Mesendoderm (in vitro differentiated cells): Measurements from ENCODE around the gene ATF6.

Source experiments
- DNase-seq: peaks from one replicate; pipeline ENCODE4 v3.0.0; 2013
- H2AK5ac ChIP-seq: 2 replicates; pipeline ENCODE4 v1.6.1; 2013; ENCODE audit warnings: low read length, inconsistent platforms
- H2BK120ac ChIP-seq: 2 replicates; pipeline ENCODE4 v1.6.1; 2013; ENCODE audit warnings: low read depth, mild to moderate bottlenecking, low read length, moderate library complexity, mixed read lengths
- H2BK15ac ChIP-seq: replicated peaks from 2 replicates; pipeline ENCODE4 v1.6.1; 2013; ENCODE audit warnings: low read depth, mild to moderate bottlenecking, moderate library complexity
- H2BK5ac ChIP-seq: 2 replicates; pipeline ENCODE4 v1.6.1; 2013; ENCODE audit warnings: low read length, inconsistent platforms
- H3K18ac ChIP-seq: 2 replicates; pipeline ENCODE4 v1.6.1; 2013; ENCODE audit warnings: mild to moderate bottlenecking, low read length, mixed read lengths
- H3K23ac ChIP-seq: one replicate; pipeline ENCODE4 v1.6.1; 2013; ENCODE audit warnings: low read length
- H3K27ac ChIP-seq: 2 replicates; pipeline ENCODE4 v1.5.1; 2013; ENCODE audit warnings: low read depth, mild to moderate bottlenecking, inconsistent platforms, low read length, moderate library complexity
- H3K27me3 ChIP-seq: 2 replicates; pipeline ENCODE4 v1.6.1; 2013; ENCODE audit warnings: low read length, control low read depth, mild to moderate bottlenecking, inconsistent platforms; ENCODE audit not compliant: insufficient read depth, poor library complexity
- H3K36me3 ChIP-seq: 2 replicates; pipeline ENCODE4 v1.6.1; 2013; ENCODE audit warnings: low read length, inconsistent platforms; ENCODE audit not compliant: control insufficient read depth, insufficient read depth
- H3K4ac ChIP-seq: one replicate; pipeline ENCODE4 v1.6.1; 2013; ENCODE audit warnings: low read depth, mild to moderate bottlenecking, low read length, moderate library complexity
- H3K4me1 ChIP-seq: 2 replicates; pipeline ENCODE4 v1.6.1; 2013; ENCODE audit warnings: low read depth, low read length, inconsistent platforms; ENCODE audit not compliant: control insufficient read depth
- H3K4me2 ChIP-seq: 2 replicates; pipeline ENCODE4 v1.6.1; 2013; ENCODE audit warnings: low read length
- H3K4me3 ChIP-seq: 2 replicates; pipeline ENCODE4 v1.5.1; 2013; ENCODE audit warnings: mild to moderate bottlenecking, low read length
- H3K56ac ChIP-seq: one replicate; pipeline ENCODE4 v1.6.1; 2013; ENCODE audit warnings: low read length
- H3K79me1 ChIP-seq: 2 replicates; pipeline ENCODE4 v1.6.1; 2013; ENCODE audit warnings: low read length, inconsistent platforms
- H3K79me2 ChIP-seq: 2 replicates; pipeline ENCODE4 v1.6.1; 2013; ENCODE audit warnings: mild to moderate bottlenecking, low read length; ENCODE audit not compliant: control insufficient read depth, insufficient read depth
- H3K9ac ChIP-seq: 2 replicates; pipeline ENCODE4 v1.6.1; 2013; ENCODE audit warnings: low read length, inconsistent platforms
- H4K5ac ChIP-seq: one replicate; pipeline ENCODE4 v1.6.1; 2013; ENCODE audit warnings: low read length
- H4K8ac ChIP-seq: one replicate; pipeline ENCODE4 v1.6.1; 2013; ENCODE audit warnings: low read depth, mild to moderate bottlenecking, control low read depth, low read length, moderate library complexity
- WGBS: extraction: QIAGEN DNeasy Blood & Tissue Kit; methylation state at CpG from one replicate; pipeline ENCODE4 v1.1.7; 2013; ENCODE audit warnings: low lambda C conversion rate, missing lambda C conversion rate; ENCODE audit not compliant: insufficient coverage; ENCODE audit errors: extremely low coverage; 5-methylcytosine and 5-hydroxymethylcytosine counted together

The ATF6 gene

GRCh38 chr1:161997152-161997551 lies 231.0 kb downstream of the ATF6 start:
- no peak overlapping the region for H2BK120ac ChIP-seq
- H3K36me3 ChIP-seq: no peaks in the 10 kb centered on the region
- no peak for DNase-seq
- H2BK5ac ChIP-seq: no peak overlapping the region
- H4K8ac ChIP-seq: no peak overlapping the region
- H3K4me2 ChIP-seq: no peak overlapping the region
- H3K18ac ChIP-seq: no peak overlapping the region
- H3K79me1 ChIP-seq: no peaks in the 10 kb centered on the region
- H3K9ac ChIP-seq: no peak overlapping the region
- H3K4me3 ChIP-seq: no peak overlapping the region
- H3K27ac ChIP-seq: no peak overlapping the region
- no peak overlapping the region for H3K23ac ChIP-seq
- H4K5ac ChIP-seq: no peak overlapping the region
- no peak overlapping the region for H2AK5ac ChIP-seq
- WGBS: no CpG with 5 or more reads among the region's 1 CpG
- H3K56ac ChIP-seq: no peak overlapping the region
- no peaks in the 10 kb centered on the region for H3K4me1 ChIP-seq
- H3K79me2 ChIP-seq: no peaks in the 10 kb centered on the region
- no peak overlapping the region for H2BK15ac ChIP-seq
- no peak overlapping the region for H3K4ac ChIP-seq
- H3K27me3 ChIP-seq: no peaks in the 10 kb centered on the region

DNA sequence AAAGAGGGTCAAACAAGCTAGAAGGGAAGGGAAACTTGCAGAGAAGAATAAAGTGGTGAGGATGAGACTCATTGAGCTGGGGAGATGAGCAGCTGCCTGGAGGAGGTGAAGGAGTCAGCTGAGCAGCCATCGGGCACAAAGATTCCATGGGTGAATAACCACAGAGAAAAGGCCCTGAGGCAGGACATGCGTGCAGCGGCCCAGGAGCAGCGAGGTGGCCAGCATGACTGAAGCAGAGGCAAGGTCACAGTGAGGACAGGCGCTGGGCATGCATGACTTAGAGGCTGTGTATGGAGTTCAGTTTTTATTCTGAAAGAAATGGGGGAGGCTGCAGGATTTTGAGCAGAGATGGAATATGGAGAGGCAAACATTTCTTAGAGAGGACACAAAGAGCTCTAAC lies 232.7 kb downstream of the ATF6 start:
- H3K9ac ChIP-seq: no peak overlapping the region
- no peak overlapping the region for H4K5ac ChIP-seq
- H3K56ac ChIP-seq: no peak overlapping the region
- H2BK120ac ChIP-seq: no peak overlapping the region
- no peaks in the 10 kb centered on the region for H3K27me3 ChIP-seq
- H3K79me1 ChIP-seq: no peaks in the 10 kb centered on the region
- no peak overlapping the region for H3K27ac ChIP-seq
- H3K4me2 ChIP-seq: no peak overlapping the region
- no peaks in the 10 kb centered on the region for H3K4me1 ChIP-seq
- H2AK5ac ChIP-seq: no peak overlapping the region
- no peak overlapping the region for H2BK15ac ChIP-seq
- H3K18ac ChIP-seq: no peak overlapping the region
- no peak overlapping the region for H2BK5ac ChIP-seq
- no peaks in the 10 kb centered on the region for H3K36me3 ChIP-seq
- WGBS: no CpG with 5 or more reads among the region's 5 CpGs
- no peak overlapping the region for H4K8ac ChIP-seq
- H3K79me2 ChIP-seq: no peaks in the 10 kb centered on the region
- H3K4me3 ChIP-seq: no peak overlapping the region
- H3K23ac ChIP-seq: no peak overlapping the region
- DNase-seq: no peak
- no peak overlapping the region for H3K4ac ChIP-seq

DNA sequence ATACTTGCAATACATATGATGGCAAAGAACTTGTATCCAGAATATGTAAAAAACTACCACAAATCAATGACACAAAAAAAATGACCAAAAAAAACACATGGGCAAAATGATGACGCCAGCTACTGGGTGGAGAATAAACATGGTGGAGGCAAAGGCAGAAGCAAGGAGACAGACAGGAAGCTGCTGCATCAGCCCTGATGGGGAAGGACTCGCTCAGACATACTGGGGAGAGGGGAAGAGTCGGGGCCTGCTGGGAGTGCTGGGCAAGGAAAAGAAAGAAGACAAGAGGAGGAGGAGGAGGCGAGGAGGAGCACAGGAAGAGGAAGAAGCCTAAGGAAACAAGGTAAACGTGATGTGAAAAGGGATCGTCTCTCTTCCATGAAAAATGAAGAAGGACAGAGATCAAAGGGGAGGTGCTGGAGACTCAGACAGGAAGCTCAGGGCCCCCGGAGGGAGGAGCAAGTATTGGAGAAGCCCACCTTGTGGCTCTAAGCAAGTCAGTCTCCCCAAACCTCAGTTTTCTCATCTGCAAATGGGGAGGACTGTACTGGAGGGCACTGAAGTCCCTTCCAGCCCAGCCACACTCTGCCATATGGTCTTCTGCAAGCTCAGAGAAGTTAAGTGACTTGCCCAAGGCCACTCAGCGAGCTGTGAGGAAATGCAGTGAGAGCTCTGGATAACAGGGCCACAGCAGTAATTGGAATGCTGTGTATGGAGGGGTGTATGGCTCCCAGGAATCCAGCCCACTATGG lies 233.4 kb downstream of the ATF6 start:
- Histone ChIP-seq H3K18ac (no peak overlapping the region), H4K8ac (no peak overlapping the region), H3K27ac (no peak overlapping the region)

DNA sequence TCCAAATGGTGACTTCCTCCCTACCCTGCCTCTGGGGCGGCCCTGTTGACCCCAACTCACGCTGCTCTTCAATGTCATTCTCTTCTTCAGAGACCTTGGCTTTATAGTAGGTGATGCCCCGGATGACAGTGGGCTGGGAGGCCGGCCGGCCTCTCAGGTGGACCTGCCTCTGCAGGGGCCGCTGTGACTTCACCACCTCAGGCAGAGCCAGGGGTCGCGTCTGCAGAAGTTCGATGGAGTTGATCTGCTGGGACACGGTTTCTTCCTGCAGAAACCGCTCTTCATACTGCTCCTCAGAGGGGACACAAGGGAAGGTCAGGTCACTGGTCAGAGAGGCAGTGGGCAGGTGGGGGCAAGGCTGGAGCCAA lies 233.9 kb downstream of the ATF6 start:
- H3K27ac ChIP-seq: no peak overlapping the region
- no peak overlapping the region for H3K56ac ChIP-seq
- H2BK15ac ChIP-seq: no peak overlapping the region
- H3K4me1 ChIP-seq: no peaks in the 10 kb centered on the region
- no peak overlapping the region for H3K4me3 ChIP-seq
- H2BK5ac ChIP-seq: no peak overlapping the region
- no peak overlapping the region for H3K4me2 ChIP-seq
- H3K79me2 ChIP-seq: no peaks in the 10 kb centered on the region
- no peak overlapping the region for H2BK120ac ChIP-seq
- no peaks in the 10 kb centered on the region for H3K79me1 ChIP-seq
- no peak for DNase-seq
- H4K5ac ChIP-seq: no peak overlapping the region
- no peaks in the 10 kb centered on the region for H3K27me3 ChIP-seq
- H4K8ac ChIP-seq: no peak overlapping the region
- peak overlapping the region; percentile 24 for H3K23ac ChIP-seq
- no CpG with 5 or more reads among the region's 11 CpGs for WGBS
- H3K4ac ChIP-seq: no peak overlapping the region
- no peak overlapping the region for H3K18ac ChIP-seq
- no peaks in the 10 kb centered on the region for H3K36me3 ChIP-seq
- no peak overlapping the region for H3K9ac ChIP-seq
- H2AK5ac ChIP-seq: no peak overlapping the region

More for the DNA sequence above, 233.4 kb downstream of the ATF6 start:
- DNase-seq: no peak
- H2BK15ac ChIP-seq: no peak overlapping the region
- no peaks in the 10 kb centered on the region for H3K4me1 ChIP-seq
- no CpG with 5 or more reads among the region's 8 CpGs for WGBS
- no peak overlapping the region for H3K4ac ChIP-seq
- H3K4me2 ChIP-seq: no peak overlapping the region
- no peaks in the 10 kb centered on the region for H3K79me2 ChIP-seq
- H3K36me3 ChIP-seq: no peaks in the 10 kb centered on the region
- H3K56ac ChIP-seq: no peak overlapping the region
- H3K9ac ChIP-seq: no peak overlapping the region
- no peaks in the 10 kb centered on the region for H3K79me1 ChIP-seq
- H4K5ac ChIP-seq: no peak overlapping the region
- no peak overlapping the region for H2AK5ac ChIP-seq
- no peak overlapping the region for H2BK120ac ChIP-seq
- H3K23ac ChIP-seq: no peak overlapping the region
- H2BK5ac ChIP-seq: no peak overlapping the region
- H3K27me3 ChIP-seq: no peaks in the 10 kb centered on the region
- H3K4me3 ChIP-seq: no peak overlapping the region

DNA sequence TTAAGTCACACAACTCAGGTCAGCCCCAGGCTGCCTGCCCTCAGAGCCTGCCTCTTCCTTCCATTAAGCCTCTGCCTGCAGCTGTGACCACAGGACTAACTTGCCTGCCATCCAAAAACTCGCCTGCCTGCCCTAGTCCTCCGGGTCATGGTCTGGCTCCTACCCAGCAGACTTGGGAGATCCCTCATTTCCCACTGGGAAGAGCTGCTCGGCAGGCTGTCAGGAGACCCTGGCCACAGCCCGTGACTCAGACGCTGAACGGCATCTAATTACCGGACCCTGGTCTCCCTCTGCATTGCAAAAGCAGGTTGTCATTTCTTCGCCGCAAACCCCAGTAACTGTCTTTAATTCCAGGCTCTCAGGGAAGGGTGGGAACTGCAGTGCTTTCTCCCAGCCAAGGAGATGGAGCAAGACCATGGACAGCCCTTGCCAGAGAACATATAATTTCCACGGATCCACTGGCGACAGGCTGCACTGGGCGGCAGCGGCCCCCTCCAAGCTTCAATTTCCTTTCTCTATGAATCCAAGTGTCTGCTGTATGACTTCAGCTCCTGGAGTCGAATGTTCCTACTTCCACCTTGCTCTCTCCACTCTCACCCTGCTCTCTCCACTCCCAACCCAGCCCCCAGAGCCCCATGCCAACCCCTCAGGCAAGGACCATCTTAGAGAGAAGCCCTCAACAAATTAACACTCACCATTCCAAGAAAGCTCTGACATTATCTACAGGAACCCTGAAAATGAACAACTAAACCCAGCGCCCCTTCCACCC lies 237.1 kb downstream of the ATF6 start:
- no peak overlapping the region for H3K27ac ChIP-seq
- no peak for DNase-seq
- no CpG with 5 or more reads among the region's 15 CpGs for WGBS

More for the DNA sequence above, 237.1 kb downstream of the ATF6 start:
- Histone ChIP-seq H2BK15ac (no peak overlapping the region), H3K27me3 (no peaks in the 10 kb centered on the region), H4K8ac (no peak overlapping the region), H3K4me3 (no peak overlapping the region), H3K4me2 (no peak overlapping the region), H3K4ac (no peak overlapping the region), H3K18ac (no peak overlapping the region), H3K56ac (no peak overlapping the region), H4K5ac (no peak overlapping the region), H3K79me2 (no peaks in the 10 kb centered on the region), H2BK5ac (no peak overlapping the region), H2AK5ac (no peak overlapping the region), H3K4me1 (no peaks in the 10 kb centered on the region), H3K23ac (no peak overlapping the region), H3K79me1 (no peaks in the 10 kb centered on the region), H2BK120ac (no peak overlapping the region), H3K36me3 (no peaks in the 10 kb centered on the region), H3K9ac (no peak overlapping the region)
